UCSD-AML1 (cell line): ENCODE data around the gene MS4A10.
"Not testable (repeated sequence)": the region's sequence is repeated elsewhere in the genome, so short reads cannot be mapped to it uniquely, and the experiment has no call there.

Source experiments
- DNase-seq: peaks from one replicate; lab custom pipeline; 2025; ENCODE audit not compliant: unreplicated experiment; lab: John Stamatoyannopoulos, UW

MS4A10 gene

GRCh38 chr11:60785136-60785535 lies at the start of gene MS4A10:
TSS of gene MS4A10 (plus strand) at chr11:60785333. CDS start at chr11:60790336, 5,003 bp downstream.
- no peak for DNase-seq

GRCh38 chr11:60739114-60739513 lies 46.0 kb upstream of the MS4A10 start:
- DNase-seq = no peak

GRCh38 chr11:60740573-60740972 lies 44.6 kb upstream of the MS4A10 start:
- DNase-seq = no peak

GRCh38 chr11:60741421-60741820 lies 43.7 kb upstream of the MS4A10 start:
- DNase-seq = no peak

- no peak for DNase-seq
Measured at GRCh38 chr11:60743058-60743457, 42.1 kb upstream of the MS4A10 start.

- no peak for DNase-seq
Measured at GRCh38 chr11:60744114-60744513, 41.0 kb upstream of the MS4A10 start.

- DNase-seq = no peak
Measured at GRCh38 chr11:60747359-60747873, 37.7 kb upstream of the MS4A10 start.

- DNase-seq = no peak
Measured at GRCh38 chr11:60748225-60748624, 36.9 kb upstream of the MS4A10 start.

GRCh38 chr11:60748821-60749220 lies 36.3 kb upstream of the MS4A10 start:
- no peak for DNase-seq

GRCh38 chr11:60750911-60751310 lies 34.2 kb upstream of the MS4A10 start:
- no peak for DNase-seq

GRCh38 chr11:60753309-60753708 lies 31.8 kb upstream of the MS4A10 start:
- no peak for DNase-seq

GRCh38 chr11:60754887-60755286 lies 30.2 kb upstream of the MS4A10 start:
- DNase-seq = no peak

GRCh38 chr11:60756307-60757032 lies 28.7 kb upstream of the MS4A10 start, which contains the start of gene MS4A15:
TSS of gene MS4A15 (plus strand) at chr11:60756867. CDS start at chr11:60763734, 6,867 bp downstream.
- no peak for DNase-seq

GRCh38 chr11:60757231-60757800 lies 27.8 kb upstream of the MS4A10 start:
- DNase-seq = no peak

- not testable (repeated sequence) for DNase-seq
Measured at GRCh38 chr11:60758671-60759070, 26.5 kb upstream of the MS4A10 start.

- not testable (repeated sequence) for DNase-seq
Measured at GRCh38 chr11:60759438-60760225, 25.5 kb upstream of the MS4A10 start.

- no peak for DNase-seq
Measured at GRCh38 chr11:60761436-60762190, 23.5 kb upstream of the MS4A10 start.

GRCh38 chr11:60762851-60763691 lies 22.1 kb upstream of the MS4A10 start:
- no peak for DNase-seq

GRCh38 chr11:60763692-60764369 lies 21.3 kb upstream of the MS4A10 start:
- DNase-seq = no peak
